Activated gamma-delta T cell (primary cell): Measurements from ENCODE around the gene TOR1A.
A peak's percentile ranks its signal among the peaks of the same experiment; 100 is the strongest.
"Not testable (repeated sequence)": the region's sequence is repeated elsewhere in the genome, so short reads cannot be mapped to it uniquely, and the experiment has no call there.

Experiments
- DNase-seq: peaks from one replicate; lab custom pipeline; 2025; lab: John Stamatoyannopoulos, UW

TOR1A gene

GRCh38 chr9:129822898-129823541 lies 916 bp downstream of the TOR1A start:
- DNase-seq: no peak

GRCh38 chr9:129816501-129817435 lies 7.2 kb downstream of the TOR1A start:
- DNase-seq: no peak

DNA sequence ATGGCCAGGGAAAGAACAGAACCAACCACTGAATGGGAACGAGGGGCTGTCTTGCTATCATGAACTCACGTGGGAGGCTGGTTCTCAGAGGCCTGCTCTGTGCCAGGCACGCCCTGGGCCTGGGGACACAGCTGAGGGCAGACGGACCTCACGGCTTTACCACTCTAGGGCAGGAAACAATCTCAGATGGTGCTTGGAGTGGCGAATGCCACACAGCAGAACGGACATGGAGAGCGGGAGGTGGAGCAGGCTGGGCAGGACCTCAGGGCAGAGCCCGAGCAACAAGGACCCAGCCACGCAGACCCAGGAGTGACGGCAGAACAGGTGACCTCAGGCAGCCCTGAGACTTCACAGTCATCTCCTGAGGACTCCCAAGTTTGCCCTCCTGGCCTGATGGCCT lies 8.7 kb downstream of the TOR1A start:
- no peak for DNase-seq

DNA sequence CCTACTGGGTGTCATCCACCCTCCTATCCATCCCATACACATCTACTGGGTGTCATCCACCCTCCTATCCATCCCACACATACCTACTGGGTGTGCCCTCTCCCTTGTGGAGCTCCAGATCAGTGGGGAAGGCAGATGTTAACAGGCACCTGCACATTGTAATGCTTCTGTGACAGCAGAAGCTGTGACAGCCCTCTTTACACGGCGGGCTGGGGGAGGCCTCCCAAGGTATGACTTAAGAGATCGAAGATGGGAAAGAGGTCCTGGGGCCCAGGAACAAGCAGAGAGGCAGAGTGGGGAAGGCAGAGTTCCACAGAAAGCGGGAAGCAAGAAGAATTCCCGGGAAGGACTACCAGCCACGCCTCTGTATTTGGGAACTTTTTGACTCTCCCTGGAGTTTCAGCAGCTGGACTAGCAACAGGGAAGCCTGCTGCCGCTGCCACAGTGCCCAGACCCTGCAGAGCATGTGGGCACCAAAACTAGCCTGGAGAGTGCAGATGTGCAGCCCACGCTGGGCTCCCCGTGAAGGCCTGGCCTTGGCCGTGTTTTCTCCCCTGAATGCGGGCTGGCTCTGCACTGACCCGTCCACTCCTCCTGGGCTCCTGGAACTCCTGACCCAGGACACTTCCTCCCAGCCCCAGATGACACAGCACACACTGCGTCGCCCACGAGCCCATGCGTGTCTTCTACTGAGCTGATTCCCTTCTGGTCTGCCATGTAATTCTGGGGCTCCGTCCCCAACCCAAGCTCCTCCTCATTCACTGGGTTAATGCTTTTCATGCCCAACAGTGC lies 9.3 kb downstream of the TOR1A start:
- no peak for DNase-seq

- DNase-seq: no peak
These were observed 10.3 kb downstream of the TOR1A start for GRCh38 chr9:129813661-129814060.

GRCh38 chr9:129812385-129812784 lies 11.6 kb downstream of the TOR1A start:
- DNase-seq: no peak

- no peak for DNase-seq
These were observed 12.0 kb downstream of the TOR1A start for GRCh38 chr9:129811967-129812363.

GRCh38 chr9:129810788-129811187 lies 13.1 kb downstream of the TOR1A start:
- DNase-seq: no peak

DNA sequence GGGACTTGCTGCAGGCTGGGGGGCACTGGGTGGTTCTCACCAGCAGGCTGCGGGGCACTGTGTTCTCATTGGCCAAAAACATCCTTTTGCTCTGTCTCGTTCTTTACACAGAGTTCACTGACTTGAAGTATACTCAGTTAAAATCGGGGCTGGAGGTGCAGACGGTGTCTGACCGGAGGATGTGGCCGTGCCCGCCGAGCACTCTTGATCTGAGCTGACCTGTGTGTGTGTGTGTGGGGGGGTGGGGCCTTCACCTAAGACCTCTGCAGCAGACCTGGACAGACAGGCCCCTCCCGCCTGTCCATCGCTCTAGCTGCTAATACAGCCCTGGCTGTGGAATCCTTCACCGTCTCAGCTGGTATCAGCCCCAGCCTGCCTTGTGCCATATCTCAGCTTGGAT lies 13.8 kb downstream of the TOR1A start:
- no peak for DNase-seq

GRCh38 chr9:129809346-129809745 lies 14.6 kb downstream of the TOR1A start:
- DNase-seq: no peak

- DNase-seq: no peak
These were observed 17.9 kb downstream of the TOR1A start for GRCh38 chr9:129806061-129806460.

- DNase-seq: no peak
These were observed 20.3 kb downstream of the TOR1A start for GRCh38 chr9:129803676-129804060.

GRCh38 chr9:129802833-129803675 lies 20.9 kb downstream of the TOR1A start, which contains the start of gene TOR1B:
Gene TOR1B (plus strand): TSS chr9:129803184. CDS start chr9:129803213, 29 bp downstream.
- peak; percentile 87 for DNase-seq

GRCh38 chr9:129801504-129801903 lies 22.4 kb downstream of the TOR1A start:
- DNase-seq: no peak

DNA sequence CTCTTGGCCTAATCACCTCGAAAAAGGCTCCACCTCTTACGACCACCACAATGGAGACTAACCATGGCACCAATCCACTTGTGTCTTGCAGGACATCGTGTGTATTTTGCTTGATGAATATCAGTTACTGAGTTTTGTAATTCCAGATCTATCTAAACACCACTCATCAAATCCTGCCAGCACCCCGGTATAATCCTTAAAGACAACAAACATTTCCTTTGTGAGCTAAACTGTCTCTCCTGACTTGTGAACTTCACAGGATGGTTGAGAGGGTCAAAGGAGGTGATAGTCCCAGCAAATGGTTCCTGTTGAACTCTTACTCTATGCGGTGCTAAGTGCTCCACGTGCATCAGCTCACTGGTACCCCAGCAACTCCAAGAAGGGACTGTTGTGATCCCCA lies 25.0 kb downstream of the TOR1A start:
- DNase-seq: no peak

GRCh38 chr9:129796029-129796428 lies 27.9 kb downstream of the TOR1A start:
- DNase-seq: not testable (repeated sequence)

DNA sequence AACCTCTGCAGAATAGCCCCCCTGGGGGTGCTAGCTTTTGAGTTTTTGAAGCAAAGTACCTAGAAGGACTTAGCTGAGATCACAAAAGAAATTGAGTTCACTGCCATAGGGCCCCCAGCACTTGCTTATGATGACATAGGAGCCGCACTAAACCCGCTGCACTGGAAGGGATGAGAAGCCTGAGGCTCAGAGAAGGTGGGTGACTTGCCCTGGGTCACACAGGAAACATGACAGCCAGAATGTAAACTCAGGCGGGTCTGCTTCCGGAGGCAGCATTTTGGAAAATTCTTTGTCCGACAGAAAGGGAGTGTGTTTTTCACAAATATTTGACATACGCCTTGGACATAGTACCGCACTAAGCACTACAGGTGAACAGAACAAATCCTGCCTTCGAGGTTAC lies 29.4 kb downstream of the TOR1A start:
- DNase-seq: no peak

- no peak for DNase-seq
These were observed 37.5 kb downstream of the TOR1A start for GRCh38 chr9:129786481-129786880.

DNA sequence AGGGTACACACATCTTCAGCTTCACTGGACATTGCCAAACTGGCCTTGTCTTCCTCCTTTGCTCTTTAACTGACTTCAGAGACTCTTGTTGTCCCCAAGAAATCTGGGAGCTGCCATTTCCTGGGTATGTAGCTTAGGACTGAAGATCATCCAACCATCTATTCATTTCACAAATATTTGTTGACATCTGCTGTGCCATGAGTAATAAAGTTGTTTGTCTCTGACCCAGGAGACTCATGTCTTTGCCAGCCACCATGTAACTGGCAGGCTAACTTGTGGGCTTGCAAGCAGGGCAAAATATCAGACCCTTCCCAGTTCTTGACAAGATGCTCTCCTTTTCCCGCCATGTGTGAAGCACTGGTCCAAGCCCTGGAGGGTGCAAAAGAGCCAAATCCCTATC lies 38.1 kb downstream of the TOR1A start:
- no peak for DNase-seq

DNA sequence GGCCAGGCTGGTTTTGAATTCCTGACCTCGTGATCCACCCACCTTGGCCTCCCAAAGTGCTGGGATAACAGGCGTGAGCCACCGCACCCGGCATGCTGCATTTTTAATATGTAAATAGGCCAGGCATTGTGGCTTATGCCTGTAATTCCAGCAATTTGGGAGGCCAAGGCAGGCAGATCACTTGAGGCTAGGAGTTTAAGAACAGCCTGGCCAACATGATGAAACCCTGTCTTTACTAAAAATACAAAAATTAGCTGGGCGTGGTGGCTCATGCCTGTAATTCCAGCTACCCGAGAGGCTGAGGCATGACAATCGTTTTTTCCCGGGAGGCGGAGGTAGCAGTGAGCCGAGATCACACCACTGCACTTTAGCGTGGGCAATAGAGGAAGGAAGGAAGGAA lies 39.0 kb downstream of the TOR1A start:
- not testable (repeated sequence) for DNase-seq
